HepG2 (cell line): ENCODE data around the gene NCOA5. TPM values are rescaled to one million over a fixed set of nuclear protein-coding genes. Genes with fewer than 3 reads are reported as not detected.

Source experiments
- CBX2 ChIP-seq, 2 experiments: fragments of 200-600 bp in 1 of 2; sonication (generic); formaldehyde crosslinking in 1 of 2; IDR thresholded peaks; 2 replicates each; pipeline versions ENCODE4 v1.7.0 to v1.8.1; 2018 to 2022; ENCODE audit warnings: low read depth in 2 of 2, low read length in 1 of 2, mild to moderate bottlenecking in 1 of 2, missing genetic modification reagents in 1 of 2
- DMAP1 ChIP-seq: IDR thresholded peaks from 2 replicates; pipeline ENCODE4 v1.6.1; 2016
- HDAC6 ChIP-seq: fragments of 200-600 bp; sonication (generic); IDR thresholded peaks from 2 replicates; pipeline ENCODE4 v1.7.0; 2017; ENCODE audit warnings: mild to moderate bottlenecking, antibody characterized with exemption, low read length, low read depth
- HOXA5 ChIP-seq: sonication (generic); formaldehyde crosslinking; IDR thresholded peaks from 2 replicates; pipeline ENCODE4 v1.4.0; 2020; ENCODE audit warnings: missing genetic modification reagents
- PAX8 ChIP-seq: sonication (generic); formaldehyde crosslinking; IDR thresholded peaks from 2 replicates; pipeline ENCODE4 v1.8.0; 2022; ENCODE audit warnings: mild to moderate bottlenecking, missing genetic modification reagents, borderline replicate concordance
- RAD51 ChIP-seq: fragments of 450-650 bp; IDR thresholded peaks from 2 replicates; pipeline ENCODE4 v1.6.1; 2016; ENCODE audit warnings: borderline replicate concordance
- SMC3 ChIP-seq: IDR thresholded peaks from 2 replicates; pipeline ENCODE4 v1.6.1; 2011; ENCODE audit warnings: low read length, improper control_type of control experiment
- ZNF329 ChIP-seq: sonication (generic); formaldehyde crosslinking; IDR thresholded peaks from 2 replicates; pipeline ENCODE4 v1.9.0; 2021; ENCODE audit warnings: low read depth, mild to moderate bottlenecking, missing genetic modification reagents
- ZNF335 ChIP-seq: sonication (generic); formaldehyde crosslinking; IDR thresholded peaks from 2 replicates; pipeline ENCODE4 v1.4.0; 2020; ENCODE audit warnings: missing genetic modification reagents
- ZNF598 ChIP-seq: sonication (generic); formaldehyde crosslinking; IDR thresholded peaks from 2 replicates; pipeline ENCODE4 v1.5.1; 2020; ENCODE audit warnings: mild to moderate bottlenecking, missing genetic modification reagents, borderline replicate concordance
- ZNF607 ChIP-seq: sonication (generic); formaldehyde crosslinking; IDR thresholded peaks from 2 replicates; pipeline ENCODE4 v1.5.1; 2020; ENCODE audit warnings: missing genetic modification reagents, mild to moderate bottlenecking, borderline replicate concordance
- polyA plus RNA-seq, 8 experiments: library from polyadenylated mRNA; depleted of rRNA in 3 of 8; stranded (reverse) in 7 of 8; unstranded in 1 of 8; fragments of >200 nt; fragmentation: Illumina TruSeq in 4 of 8; extraction: Trizol in 4 of 8; gene quantifications; 2 replicates each; pipeline versions ENCODE4 v1.2.1 to v1.2.3, GENCODE V29; 2011 to 2016; ENCODE audit warnings: low read depth in 4 of 8, missing spikeins in 1 of 8, mixed read lengths in 1 of 8; ENCODE audit not compliant: insufficient read depth in 1 of 8
- total RNA-seq, 5 experiments: library from RNA; depleted of rRNA; stranded (reverse); fragments of >200 nt; fragmentation: Illumina TruSeq; extraction: Trizol; gene quantifications; 2 replicates each; pipeline ENCODE4 v1.2.3, GENCODE V29; 2016; ENCODE audit warnings: low read depth in 1 of 5
- TF ChIP-seq, protein P1 (sequence below): fragments of 450-650 bp; IDR thresholded peaks from 2 replicates; pipeline ENCODE4 v1.6.1; 2017; ENCODE audit warnings: mild to moderate bottlenecking
- TF ChIP-seq, protein P2 (sequence below): sonication (generic); IDR thresholded peaks from 2 replicates; pipeline ENCODE4 v1.6.1; 2016; ENCODE audit warnings: low read depth, borderline replicate concordance
- TF ChIP-seq, protein P3 (sequence below): sonication (generic); formaldehyde crosslinking; IDR thresholded peaks from 2 replicates; pipeline ENCODE4 v1.4.0; 2020; ENCODE audit warnings: missing genetic modification reagents, borderline replicate concordance
- TF ChIP-seq, protein P4 (sequence below): sonication (generic); formaldehyde crosslinking; IDR thresholded peaks from 2 replicates; pipeline ENCODE4 v1.5.0; 2020; ENCODE audit warnings: mild to moderate bottlenecking, missing genetic modification reagents, borderline replicate concordance

Gene NCOA5
- total and polyA plus RNA-seq, 2 of the 13 experiments (the other 11 are each of a cell fraction or from before 2014, with no cell fraction given), result 16.5 to 28.4 TPM

DNA sequence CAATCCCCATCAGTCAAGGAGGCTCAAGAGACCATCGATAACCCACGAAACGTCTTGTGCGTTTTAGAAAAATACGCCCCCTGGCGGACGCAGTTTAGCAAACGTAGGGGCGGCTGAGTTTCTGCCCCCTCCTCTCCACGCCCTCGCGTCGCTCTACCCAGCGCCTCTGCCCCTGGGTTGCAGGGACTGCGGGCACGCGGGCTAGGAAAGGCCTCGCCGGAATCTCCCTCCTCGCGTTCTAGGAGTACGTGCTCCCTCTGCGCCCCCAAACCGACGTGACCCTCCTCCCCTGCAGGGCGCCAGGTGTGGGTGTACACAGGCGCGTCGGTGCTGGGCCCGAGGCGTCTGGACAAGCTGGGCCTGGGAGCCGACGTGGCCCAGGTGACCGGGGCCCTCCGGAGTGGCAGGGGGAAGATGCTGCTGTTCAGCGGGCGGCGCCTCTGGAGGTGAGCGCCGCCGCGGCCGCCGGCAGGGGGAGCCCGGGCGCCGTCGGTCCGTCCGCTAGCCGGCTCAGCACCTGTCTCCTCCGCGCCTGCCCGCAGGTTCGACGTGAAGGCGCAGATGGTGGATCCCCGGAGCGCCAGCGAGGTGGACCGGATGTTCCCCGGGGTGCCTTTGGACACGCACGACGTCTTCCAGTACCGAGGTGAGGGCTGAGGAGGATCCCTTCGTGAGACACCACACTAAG lies 75.8 kb downstream of the NCOA5 start (continued):
- TF ChIP-seq, protein P1, sequence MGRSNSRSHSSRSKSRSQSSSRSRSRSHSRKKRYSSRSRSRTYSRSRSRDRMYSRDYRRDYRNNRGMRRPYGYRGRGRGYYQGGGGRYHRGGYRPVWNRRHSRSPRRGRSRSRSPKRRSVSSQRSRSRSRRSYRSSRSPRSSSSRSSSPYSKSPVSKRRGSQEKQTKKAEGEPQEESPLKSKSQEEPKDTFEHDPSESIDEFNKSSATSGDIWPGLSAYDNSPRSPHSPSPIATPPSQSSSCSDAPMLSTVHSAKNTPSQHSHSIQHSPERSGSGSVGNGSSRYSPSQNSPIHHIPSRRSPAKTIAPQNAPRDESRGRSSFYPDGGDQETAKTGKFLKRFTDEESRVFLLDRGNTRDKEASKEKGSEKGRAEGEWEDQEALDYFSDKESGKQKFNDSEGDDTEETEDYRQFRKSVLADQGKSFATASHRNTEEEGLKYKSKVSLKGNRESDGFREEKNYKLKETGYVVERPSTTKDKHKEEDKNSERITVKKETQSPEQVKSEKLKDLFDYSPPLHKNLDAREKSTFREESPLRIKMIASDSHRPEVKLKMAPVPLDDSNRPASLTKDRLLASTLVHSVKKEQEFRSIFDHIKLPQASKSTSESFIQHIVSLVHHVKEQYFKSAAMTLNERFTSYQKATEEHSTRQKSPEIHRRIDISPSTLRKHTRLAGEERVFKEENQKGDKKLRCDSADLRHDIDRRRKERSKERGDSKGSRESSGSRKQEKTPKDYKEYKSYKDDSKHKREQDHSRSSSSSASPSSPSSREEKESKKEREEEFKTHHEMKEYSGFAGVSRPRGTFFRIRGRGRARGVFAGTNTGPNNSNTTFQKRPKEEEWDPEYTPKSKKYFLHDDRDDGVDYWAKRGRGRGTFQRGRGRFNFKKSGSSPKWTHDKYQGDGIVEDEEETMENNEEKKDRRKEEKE, result no peak
- TF ChIP-seq CBX2 (IDR thresholded peaks at IDR 0.05; ENCODE audit: low read depth, low read length), result no peak
- TF ChIP-seq CBX2 (CRISPR knock-in tag; IDR thresholded peaks at IDR 0.05; ENCODE audit: low read depth), result no peak
- TF ChIP-seq RAD51, result no peak
- no peak; the same call in none of the 2 replicates for TF ChIP-seq ZNF329
- TF ChIP-seq, protein P2, sequence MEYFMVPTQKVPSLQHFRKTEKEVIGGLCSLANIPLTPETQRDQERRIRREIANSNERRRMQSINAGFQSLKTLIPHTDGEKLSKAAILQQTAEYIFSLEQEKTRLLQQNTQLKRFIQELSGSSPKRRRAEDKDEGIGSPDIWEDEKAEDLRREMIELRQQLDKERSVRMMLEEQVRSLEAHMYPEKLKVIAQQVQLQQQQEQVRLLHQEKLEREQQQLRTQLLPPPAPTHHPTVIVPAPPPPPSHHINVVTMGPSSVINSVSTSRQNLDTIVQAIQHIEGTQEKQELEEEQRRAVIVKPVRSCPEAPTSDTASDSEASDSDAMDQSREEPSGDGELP, result no peak
- TF ChIP-seq, protein P3, sequence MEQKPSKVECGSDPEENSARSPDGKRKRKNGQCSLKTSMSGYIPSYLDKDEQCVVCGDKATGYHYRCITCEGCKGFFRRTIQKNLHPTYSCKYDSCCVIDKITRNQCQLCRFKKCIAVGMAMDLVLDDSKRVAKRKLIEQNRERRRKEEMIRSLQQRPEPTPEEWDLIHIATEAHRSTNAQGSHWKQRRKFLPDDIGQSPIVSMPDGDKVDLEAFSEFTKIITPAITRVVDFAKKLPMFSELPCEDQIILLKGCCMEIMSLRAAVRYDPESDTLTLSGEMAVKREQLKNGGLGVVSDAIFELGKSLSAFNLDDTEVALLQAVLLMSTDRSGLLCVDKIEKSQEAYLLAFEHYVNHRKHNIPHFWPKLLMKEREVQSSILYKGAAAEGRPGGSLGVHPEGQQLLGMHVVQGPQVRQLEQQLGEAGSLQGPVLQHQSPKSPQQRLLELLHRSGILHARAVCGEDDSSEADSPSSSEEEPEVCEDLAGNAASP, result 0 out of 2 replicates have a peak, but pooled peaks have one; percentile 45
- peak; percentile 69; the same call in 1 of the 2 replicates for TF ChIP-seq HOXA5 (CRISPR knock-in tag)
- TF ChIP-seq DMAP1 (CRISPR knock-in tag), result no peak
- peak; percentile 69; the same call in 1 of the 2 replicates for TF ChIP-seq ZNF607
- TF ChIP-seq PAX8, result 0 out of 2 replicates have a peak, but pooled peaks have one; percentile 77
- TF ChIP-seq SMC3, result peak; percentile 21; the same call in 1 of the 2 replicates
- TF ChIP-seq ZNF335 (CRISPR knock-in tag), result no peak; the same call in 1 of the 2 replicates
- TF ChIP-seq HDAC6, result no peak
- TF ChIP-seq ZNF598 (CRISPR knock-in tag), result peak; percentile 83; the same call in 1 of the 2 replicates
- TF ChIP-seq, protein P4, sequence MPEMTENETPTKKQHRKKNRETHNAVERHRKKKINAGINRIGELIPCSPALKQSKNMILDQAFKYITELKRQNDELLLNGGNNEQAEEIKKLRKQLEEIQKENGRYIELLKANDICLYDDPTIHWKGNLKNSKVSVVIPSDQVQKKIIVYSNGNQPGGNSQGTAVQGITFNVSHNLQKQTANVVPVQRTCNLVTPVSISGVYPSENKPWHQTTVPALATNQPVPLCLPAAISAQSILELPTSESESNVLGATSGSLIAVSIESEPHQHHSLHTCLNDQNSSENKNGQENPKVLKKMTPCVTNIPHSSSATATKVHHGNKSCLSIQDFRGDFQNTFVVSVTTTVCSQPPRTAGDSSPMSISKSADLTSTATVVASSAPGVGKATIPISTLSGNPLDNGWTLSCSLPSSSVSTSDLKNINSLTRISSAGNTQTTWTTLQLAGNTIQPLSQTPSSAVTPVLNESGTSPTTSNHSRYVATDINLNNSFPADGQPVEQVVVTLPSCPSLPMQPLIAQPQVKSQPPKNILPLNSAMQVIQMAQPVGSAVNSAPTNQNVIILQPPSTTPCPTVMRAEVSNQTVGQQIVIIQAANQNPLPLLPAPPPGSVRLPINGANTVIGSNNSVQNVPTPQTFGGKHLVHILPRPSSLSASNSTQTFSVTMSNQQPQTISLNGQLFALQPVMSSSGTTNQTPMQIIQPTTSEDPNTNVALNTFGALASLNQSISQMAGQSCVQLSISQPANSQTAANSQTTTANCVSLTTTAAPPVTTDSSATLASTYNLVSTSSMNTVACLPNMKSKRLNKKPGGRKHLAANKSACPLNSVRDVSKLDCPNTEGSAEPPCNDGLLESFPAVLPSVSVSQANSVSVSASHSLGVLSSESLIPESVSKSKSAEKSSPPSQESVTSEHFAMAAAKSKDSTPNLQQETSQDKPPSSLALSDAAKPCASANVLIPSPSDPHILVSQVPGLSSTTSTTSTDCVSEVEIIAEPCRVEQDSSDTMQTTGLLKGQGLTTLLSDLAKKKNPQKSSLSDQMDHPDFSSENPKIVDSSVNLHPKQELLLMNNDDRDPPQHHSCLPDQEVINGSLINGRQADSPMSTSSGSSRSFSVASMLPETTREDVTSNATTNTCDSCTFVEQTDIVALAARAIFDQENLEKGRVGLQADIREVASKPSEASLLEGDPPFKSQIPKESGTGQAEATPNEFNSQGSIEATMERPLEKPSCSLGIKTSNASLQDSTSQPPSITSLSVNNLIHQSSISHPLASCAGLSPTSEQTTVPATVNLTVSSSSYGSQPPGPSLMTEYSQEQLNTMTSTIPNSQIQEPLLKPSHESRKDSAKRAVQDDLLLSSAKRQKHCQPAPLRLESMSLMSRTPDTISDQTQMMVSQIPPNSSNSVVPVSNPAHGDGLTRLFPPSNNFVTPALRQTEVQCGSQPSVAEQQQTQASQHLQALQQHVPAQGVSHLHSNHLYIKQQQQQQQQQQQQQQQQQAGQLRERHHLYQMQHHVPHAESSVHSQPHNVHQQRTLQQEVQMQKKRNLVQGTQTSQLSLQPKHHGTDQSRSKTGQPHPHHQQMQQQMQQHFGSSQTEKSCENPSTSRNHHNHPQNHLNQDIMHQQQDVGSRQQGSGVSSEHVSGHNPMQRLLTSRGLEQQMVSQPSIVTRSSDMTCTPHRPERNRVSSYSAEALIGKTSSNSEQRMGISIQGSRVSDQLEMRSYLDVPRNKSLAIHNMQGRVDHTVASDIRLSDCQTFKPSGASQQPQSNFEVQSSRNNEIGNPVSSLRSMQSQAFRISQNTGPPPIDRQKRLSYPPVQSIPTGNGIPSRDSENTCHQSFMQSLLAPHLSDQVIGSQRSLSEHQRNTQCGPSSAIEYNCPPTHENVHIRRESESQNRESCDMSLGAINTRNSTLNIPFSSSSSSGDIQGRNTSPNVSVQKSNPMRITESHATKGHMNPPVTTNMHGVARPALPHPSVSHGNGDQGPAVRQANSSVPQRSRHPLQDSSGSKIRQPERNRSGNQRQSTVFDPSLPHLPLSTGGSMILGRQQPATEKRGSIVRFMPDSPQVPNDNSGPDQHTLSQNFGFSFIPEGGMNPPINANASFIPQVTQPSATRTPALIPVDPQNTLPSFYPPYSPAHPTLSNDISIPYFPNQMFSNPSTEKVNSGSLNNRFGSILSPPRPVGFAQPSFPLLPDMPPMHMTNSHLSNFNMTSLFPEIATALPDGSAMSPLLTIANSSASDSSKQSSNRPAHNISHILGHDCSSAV (CRISPR knock-in tag), result peak; percentile 68; the same call in 1 of the 2 replicates
